ENCODE results near the gene WDR90.

The WDR90 gene

DNA sequence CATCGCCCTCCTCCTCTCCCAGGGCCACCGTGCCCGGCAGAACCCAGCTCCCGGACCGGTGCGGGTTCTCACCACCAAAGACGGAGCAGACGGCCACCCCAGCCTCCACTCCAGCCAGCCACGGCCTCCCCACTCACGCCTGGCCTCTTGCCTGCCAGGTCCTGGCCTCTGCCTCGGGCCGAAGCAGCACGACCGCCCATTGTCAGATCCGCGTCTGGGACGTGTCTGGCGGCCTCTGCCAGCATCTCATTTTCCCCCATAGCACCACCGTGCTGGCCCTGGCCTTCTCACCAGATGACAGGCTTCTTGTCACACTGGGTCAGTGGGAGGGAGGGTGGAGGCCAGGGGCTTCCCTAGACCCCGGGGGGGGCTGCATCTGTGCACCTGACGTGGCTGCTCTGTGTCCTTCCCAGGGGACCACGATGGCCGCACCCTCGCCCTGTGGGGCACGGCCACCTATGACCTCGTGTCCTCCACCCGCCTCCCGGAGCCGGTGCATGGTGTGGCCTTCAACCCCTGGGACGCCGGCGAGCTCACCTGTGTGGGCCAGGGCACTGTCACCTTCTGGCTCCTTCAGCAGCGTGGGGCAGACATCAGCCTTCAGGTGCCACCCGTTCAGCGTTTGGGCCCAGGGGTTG, 12.1 kb downstream of the WDR90 start:
- DNase-seq = no peak

DNA sequence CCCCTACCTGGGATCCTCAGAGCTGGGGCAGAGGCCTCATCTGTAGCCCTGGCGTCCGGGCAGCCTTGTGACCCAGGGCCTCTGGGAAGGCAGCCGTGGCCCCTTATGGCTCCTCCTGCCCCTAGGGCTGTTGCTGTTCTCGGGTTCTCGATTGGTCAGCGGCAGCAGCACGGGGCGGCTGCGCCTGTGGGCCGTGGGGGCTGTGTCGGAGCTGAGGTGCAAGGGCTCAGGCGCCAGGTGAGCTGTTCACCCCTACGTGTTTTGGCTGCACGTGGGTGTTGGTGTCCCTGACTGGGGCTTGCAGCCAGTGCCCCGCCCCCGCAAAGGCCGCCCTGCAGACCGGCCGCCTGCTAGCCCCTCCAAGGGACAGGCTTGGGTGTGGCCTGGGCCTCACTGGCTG, 12.9 kb downstream of the WDR90 start:
- DNase-seq = no peak

DNA sequence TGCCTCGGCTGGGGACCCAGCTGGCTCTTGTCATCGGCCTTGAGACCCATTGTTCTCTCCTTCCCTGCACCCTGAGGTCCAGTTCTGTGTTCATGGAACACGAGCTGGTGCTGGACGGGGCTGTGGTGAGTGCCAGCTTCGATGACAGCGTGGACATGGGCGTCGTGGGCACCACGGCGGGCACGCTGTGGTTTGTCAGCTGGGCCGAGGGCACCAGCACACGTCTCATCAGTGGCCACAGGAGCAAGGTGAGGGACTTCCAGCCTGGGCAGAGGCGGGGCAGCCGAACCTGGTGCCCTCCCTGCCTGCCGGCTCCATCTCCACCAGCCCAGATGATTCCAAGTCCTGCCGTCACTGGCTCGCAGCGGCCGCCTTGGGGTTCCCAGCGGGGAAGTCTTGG, 13.4 kb downstream of the WDR90 start:
- no peak for DNase-seq

DNA sequence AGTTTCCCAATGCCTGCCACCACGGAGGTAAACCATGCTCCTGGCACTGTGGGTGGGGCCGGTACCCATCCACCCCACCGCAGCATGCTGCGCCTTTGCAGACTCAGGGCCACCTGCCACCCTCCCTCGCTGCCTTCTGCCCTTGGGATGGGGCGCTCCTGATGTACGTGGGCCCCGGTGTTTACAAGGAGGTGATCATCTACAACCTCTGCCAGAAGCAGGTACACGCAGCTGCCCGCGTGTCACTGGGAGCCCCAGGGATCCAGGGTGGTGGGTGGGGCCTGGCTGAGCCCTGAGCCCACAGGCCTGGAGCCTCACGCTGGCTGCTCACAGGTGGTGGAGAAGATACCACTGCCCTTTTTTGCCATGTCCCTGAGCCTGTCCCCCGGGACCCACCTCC, 17.4 kb downstream of the WDR90 start:
- no peak for DNase-seq

DNA sequence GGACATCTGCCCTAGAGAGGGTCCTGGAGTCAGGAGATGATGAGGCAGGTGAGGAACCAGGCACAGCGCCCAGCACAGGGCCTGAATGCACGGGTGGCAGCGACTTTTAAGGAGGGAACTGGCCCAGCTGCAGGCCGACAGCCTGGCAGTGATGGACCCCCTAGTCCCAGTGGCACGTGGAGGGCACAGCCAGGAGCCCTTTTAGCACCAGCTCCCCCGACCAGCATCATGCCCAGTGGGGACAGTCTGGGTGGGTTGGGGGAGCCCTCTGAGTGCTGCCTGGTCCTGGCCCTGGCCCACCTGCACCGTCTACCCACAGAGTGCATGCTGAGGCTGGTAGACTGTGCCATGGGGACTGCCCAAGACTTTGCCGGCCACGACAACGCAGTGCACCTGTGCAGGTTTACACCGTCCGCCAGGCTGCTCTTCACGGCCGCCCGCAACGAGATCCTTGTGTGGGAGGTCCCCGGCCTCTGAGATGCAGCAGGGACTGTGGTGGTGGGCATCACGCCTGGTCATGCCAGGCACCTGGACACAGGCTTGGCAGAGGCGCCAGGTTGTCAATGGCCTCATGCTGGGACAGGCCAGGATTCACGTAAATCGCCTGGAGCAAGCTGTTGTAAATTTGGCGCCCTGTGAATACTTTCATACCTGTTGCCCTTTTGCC, 18.1 kb downstream of the WDR90 start:
- no peak for DNase-seq

DNA sequence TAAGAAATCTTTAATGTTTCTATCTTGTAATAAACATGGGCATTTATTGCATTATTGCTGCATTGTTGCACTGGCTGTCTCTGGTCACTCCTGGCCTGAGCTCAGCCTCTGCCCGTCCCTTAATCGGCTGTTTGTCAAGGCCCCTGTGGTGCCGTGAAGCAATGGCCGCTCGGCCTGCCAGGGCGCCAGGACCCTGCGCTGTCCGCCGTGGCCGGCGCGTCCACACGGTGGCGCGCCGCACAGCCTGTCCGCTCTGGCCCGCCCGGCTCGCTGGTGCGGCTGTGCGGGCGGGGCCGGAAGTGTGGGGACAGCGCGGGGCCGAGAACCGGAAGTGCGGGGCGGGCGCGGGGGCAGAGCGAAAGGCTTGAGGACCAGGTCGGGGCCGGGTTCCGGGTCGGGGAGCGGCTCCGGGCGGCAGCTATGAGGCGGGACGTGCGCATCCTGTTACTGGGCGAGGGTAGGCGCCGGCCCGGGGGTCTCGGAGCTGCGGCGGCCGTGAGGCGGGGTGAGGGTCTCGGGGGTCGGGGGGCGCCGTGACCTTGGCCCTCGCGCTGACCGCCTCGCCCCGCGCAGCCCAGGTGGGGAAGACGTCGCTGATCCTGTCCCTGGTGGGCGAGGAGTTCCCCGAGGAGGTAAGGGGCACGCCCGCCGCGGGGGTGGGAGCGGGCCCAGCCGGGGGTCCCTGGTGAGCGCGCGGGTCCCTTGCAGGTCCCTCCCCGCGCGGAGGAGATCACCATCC, 18.8 kb downstream of the WDR90 start, which contains the start of gene RHOT2:
Gene RHOT2 (plus strand): TSS at position 353 of the 739 bp plus-strand sequence. CDS start 68 bp downstream, at position 421.
- peak; percentile 88 to 89 for DNase-seq

DNA sequence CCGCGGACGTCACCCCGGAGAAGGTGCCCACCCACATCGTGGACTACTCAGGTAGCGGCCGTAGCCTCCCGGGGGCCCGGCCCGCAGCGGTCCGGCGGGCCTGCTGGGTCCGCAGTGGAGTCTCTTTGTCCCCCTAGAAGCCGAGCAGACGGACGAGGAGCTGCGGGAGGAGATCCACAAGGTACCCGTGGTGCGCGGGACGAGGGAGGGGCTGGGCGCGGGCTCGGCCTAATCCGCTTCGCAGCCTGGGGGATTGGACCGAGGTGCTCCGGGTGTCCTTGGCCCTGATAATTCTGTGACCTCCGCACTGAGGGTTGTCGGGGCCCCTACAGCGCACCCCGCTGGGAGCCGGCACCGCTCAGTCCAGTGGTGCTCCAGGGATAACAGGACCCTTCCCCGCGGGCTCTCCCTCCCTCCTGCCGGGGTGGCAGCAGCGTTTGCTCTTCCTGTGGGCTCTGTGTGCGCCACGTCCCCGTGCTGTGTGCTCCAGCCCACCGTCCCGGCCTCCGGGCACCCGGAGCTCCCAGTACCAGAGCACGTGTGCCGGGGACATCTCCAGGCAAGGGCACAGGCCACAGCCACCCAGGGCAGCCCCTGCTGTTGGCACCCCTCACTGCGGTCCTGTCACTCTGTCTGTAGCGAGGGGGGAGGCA, 19.5 kb downstream of the WDR90 start:
- no peak for DNase-seq

DNA sequence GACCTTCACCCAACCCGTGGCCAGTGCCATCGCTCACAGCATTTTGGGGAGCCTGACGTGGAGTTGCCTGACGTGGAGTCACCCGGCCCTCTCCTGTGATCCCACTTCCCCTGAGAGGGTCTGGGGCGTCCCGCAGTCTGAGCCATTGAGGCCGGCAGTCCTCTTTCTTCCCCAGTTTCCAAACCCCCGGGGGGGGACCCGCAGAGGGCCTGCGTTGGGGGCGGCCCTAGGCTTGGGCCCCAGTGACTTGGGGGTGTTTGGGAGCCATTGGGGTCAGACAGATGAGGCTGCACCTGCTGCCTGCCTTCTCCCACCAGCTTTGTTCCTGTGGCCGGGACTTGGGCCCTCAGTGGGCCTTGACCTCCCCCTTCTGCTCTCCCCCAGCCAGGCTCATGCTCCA, 20.5 kb downstream of the WDR90 start:
- DNase-seq = no peak

DNA sequence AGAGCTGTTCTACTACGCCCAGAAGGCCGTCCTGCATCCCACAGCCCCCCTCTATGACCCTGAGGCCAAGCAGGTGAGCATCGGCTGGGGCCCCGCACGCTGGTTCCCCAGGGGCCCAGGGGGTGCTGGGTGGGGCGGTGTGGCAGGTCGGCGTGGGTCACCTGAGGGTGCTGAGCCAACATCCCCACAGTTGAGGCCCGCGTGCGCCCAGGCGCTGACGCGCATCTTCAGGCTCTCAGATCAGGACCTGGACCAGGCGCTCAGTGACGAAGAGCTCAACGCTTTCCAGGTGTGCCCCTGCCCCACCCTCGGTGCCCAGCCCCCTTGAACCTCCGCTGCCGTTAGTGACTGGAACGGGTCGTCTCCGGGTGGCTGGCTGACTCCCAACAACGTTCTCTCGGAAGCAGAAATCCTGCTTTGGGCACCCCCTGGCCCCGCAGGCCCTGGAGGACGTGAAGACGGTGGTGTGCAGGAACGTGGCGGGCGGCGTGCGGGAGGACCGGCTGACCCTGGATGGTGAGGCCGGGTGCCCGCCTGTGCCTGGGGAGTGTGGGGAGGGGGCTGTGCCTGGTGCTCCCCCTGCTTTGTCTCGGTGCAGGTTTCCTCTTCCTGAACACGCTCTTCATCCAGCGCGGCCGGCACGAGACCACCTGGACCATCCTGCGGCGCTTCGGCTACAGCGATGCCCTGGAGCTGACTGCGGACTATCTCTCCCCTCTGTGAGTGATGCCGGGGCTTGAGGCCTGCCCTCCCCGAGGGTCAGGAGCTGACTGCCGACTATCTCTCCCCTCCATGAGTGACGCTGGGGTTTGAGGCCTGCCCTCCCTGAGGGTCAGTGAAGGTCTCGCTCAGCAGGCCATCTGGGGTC, 21.6 kb downstream of the WDR90 start:
- DNase-seq = no peak

DNA sequence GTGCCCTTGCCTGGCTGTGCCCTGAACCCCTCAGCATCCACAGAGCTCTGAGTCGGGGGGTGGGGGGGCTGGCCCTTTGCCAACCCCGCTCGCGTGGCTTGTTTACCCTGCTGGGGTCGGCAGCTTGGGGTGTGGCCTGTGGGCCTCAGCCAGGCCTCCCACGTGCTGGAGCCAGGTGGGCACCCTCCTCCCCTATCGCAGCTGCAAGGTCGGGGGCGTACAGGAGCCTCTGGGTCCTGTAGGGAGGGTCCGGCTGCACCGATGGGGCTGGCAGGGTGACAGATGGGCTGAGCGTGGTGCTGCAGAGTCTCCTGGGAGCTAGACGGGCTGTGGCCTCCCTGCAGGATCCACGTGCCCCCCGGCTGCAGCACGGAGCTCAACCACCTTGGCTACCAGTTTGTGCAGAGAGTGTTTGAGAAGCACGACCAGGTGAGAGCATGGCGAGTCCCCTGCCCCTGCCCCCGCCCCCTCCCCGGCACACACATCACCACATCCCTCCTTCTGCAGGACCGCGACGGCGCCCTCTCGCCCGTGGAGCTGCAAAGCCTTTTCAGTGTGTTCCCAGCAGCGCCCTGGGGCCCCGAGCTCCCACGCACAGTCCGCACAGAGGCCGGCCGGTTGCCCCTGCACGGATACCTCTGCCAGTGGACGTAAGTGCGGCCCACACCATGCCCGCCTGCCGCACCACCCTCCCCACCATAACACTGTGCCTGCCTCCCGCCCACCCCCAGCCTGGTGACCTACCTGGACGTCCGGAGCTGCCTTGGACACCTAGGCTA, 22.4 kb downstream of the WDR90 start:
- no peak for DNase-seq

DNA sequence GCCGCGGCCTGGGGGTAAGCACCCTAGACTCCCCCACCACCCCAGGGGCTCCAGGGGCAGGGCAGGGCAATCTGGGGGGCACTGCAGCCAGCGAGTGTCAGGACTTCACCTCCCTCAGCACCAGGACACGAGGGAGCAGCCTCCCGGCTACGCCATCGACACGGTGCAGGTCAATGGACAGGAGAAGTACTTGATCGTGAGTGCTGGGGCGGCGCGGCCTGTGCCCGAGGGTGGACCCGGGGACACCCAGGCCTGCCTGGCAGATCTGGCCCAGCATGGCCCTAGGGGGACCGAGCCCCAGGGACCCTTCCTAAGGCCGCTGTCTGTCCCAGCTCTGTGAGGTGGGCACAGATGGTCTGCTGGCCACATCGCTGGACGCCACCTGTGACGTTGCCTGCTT, 23.2 kb downstream of the WDR90 start:
- DNase-seq = no peak

DNA sequence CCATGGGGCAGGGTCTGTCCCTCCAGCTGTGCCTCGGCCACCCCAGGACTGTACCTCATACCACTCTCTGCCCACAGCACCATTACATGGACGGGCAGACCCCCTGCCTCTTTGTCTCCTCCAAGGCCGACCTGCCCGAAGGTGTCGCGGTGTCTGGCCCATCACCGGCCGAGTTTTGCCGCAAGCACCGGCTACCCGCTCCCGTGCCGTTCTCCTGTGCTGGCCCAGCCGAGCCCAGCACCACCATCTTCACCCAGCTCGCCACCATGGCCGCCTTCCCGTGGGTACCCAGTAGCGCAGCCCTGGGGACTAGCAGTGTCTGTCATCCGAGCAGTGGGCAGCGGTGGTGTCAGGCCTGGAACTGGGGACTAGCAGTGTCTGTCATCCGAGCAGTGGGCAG, 23.7 kb downstream of the WDR90 start:
- DNase-seq = no peak

DNA sequence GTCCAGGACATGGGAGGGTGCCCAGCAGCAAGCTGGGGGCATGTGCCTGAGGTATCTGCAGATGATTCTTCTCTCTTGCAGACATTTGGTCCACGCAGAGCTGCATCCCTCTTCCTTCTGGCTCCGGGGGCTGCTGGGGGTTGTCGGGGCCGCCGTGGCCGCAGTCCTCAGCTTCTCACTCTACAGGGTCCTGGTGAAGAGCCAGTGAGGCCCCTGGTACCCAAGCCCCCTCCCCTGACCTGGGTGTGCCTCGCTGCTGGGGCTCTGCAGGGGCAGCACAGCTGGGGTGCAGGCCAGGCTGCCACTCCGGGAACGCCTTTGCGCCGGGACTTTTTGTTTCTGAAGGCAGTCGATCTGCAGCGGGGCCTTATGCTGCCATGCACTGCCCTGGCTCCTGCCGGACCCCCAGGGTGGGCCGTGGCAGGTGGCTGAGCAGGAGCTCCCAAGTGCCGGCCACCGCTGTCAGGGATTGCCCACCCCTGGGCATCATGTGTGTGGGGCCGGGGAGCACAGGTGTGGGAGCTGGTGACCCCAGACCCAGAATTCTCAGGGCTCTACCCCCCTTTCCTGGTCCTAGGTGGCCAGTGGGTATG, 24.3 kb downstream of the WDR90 start:
- DNase-seq = no peak

DNA sequence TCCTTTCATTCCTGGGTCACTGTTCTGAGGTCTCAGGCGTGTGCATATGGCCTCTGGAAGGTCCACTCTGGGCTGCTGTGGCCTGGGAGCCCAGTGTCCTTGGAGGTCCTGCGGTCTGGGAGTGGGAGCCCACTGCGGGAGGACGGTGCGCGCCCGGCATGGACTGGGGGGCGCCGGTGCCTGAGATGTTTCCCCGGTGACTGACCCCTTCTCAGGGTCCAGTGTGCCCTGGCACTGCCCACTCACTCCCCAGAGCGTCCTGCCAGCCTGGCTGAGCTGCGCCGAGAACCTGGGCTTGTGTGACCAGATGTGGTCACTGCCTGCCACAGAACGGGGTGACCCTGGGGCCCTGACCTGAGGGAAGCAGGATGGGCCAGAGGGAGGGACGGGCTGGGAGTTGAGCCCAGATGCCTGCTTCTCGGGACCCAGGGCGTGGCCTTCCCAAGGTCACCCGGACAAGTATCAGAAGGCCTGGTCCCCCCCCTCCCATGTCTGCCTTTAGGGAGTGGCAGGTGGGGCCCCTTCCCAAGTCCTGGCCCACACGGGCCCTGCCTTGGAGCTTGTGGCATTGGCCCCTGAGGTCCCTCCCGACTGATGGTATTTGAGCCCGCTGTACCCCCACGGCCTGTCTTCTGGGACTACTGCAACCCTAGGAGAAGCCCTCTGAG, 25.2 kb downstream of the WDR90 start:
- no peak for DNase-seq

DNA sequence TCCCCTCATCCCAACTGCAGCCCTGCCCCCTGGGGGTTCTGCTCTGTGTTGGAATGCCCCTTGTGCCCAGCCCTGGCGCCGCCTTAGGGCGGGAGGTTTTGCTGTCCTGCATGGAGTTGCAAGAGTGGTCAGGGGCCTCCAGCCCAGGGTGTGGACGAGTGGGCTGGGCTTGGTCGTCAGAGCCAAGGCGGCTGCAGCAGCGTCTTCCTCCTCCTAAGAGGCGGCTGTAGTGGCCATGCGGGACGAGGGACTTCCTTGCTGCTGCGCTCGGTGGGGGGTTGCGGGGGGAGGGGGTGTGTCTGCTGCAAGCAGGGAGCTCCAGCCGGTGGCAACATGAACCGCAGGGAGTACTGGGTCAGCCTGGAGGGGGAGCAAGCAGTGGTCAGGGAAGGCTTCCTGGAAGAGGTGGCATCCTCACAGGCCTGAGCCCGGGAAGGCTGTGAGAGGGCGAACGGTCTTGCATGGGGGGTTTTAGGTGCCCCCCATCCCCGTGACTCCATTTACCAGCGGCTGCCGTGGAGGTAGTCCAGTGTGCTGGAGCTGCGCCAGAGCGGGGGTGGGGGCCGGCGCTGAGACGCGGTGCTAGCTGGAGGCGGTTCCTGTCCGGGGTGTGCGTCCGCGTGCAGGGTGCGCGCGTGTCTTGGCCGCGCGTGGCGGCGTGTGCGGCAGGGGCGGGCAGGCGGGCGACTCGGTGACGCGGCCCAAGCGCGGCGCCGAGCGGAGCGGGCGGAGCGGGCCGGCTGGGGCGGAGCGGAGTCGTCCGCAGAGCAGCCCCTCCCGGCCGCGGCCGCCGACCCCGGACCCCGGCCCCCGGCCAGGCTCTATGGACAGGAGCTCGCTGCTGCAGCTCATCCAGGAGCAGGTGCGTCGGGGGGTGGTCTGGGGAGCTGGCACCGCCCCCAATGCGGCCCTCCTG, 26.1 kb downstream of the WDR90 start, which contains the start of gene RHBDL1:
Gene RHBDL1 (plus strand): TSS at position 704 of the 916 bp plus-strand sequence. CDS start 120 bp downstream, at position 824.
- no peak for DNase-seq

DNA sequence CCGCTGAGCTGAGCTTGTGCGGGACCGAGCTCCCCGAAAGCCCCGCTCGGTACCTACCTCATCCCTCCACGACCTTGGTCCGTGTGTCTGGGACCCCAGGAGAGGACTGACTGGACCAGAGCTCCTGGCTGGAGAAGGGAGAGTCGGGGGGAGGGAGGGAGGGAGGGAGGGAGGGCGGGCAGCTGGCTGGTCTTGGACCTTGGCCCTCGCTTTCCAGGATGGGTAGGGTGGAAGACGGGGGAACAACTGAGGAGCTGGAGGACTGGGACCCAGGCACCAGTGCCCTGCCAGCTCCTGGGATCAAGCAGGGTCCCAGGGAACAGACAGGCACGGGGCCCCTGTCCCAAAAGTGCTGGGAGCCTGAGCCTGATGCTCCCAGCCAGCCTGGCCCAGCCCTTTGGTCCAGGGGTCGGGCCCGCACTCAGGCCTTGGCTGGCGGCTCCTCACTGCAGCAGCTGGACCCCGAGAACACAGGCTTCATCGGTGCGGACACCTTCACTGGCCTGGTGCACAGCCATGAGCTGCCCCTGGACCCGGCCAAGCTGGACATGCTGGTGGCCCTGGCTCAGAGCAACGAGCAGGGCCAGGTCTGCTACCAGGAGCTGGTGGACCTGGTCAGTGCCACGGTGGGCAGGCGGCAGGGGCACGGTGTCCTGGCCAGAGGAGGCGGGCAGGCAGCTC, 26.9 kb downstream of the WDR90 start:
- no peak for DNase-seq

DNA sequence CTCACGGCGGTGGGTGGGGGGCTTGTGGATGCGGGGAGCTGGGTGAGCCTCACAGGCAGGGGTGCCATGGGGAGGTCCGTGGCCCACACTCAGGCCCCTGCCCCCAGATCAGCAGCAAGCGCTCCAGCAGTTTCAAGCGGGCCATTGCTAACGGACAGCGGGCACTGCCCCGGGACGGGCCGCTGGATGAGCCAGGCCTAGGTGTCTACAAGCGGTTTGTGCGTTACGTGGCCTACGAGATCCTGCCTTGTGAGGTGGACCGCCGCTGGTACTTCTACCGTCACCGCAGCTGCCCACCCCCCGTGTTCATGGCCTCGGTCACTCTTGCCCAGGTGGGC, 27.4 kb downstream of the WDR90 start:
- DNase-seq = no peak

DNA sequence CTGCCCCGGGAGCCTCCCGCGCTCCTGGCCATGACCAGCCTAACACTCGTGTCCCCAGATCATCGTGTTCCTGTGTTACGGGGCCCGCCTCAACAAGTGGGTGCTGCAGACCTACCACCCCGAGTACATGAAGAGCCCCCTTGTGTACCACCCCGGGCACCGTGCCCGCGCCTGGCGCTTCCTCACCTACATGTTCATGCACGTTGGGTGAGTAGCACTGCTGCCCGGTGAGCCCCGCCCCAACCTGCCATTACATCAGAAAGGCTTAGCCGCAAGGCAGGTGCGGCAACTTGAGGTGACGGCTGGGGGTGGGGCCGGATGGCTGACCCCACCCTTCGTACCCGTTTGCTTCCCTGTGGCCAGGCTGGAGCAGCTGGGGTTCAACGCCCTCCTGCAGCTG, 27.7 kb downstream of the WDR90 start:
- peak; percentile 38 to 65 for DNase-seq
